ENCODE measurements around the gene HHATL.

Gene HHATL

DNA sequence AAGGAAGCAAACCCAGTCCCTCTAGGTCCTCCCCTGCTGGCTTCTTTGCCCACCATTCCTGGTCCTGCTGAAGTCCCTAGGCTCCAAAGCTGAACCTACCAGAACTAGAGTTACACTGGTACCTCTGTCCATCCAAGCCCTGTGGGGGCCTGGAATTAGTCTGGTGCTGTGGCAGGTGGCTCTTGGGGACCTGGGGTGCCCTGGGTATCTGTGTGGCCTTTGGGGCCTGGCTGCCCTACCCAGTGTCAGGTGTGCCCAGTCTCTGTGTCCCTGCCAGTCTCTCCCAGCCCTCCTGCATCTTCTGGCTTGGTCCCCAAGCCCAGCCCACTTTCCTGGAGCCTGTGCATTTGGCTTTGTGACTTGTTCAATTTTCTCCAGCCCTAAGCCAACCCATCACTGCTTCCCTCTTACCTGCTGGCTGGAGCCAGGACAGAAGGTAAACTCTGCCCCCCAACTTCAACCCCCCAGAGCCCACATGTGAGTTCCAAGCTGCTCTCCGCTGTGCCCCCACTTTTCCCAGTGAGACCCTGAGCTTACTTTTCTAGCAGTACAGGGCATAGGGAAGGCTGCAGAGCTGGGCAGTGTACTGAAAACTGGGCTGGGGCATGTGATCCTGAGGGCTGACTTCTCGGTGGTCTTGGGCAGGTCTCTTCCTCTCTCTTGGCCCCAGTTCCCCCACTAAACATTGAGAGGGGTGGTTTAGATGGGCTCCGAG, 28.3 kb upstream of the HHATL start:
- Histone ChIP-seq H3K9me3 (ENCODE audit: control insufficient read depth, insufficient read depth, low read depth, low read length) (no peaks in the 10 kb centered on the region), H3K36me3 (ENCODE audit: control insufficient read depth in 2 of 2, insufficient read depth in 1 of 2, low read length in 2 of 2) (no peaks in the 10 kb centered on the region), H3K4me3 (ENCODE audit: low read depth, low read length) (no peak overlapping the region), H3K27ac (ENCODE audit: extremely low read depth, low read depth, low read length) (no peak overlapping the region), H3K4me1 (ENCODE audit: control insufficient read depth, insufficient read depth, low read length) (no peaks in the 10 kb centered on the region)
- TF ChIP-seq, protein P1, sequence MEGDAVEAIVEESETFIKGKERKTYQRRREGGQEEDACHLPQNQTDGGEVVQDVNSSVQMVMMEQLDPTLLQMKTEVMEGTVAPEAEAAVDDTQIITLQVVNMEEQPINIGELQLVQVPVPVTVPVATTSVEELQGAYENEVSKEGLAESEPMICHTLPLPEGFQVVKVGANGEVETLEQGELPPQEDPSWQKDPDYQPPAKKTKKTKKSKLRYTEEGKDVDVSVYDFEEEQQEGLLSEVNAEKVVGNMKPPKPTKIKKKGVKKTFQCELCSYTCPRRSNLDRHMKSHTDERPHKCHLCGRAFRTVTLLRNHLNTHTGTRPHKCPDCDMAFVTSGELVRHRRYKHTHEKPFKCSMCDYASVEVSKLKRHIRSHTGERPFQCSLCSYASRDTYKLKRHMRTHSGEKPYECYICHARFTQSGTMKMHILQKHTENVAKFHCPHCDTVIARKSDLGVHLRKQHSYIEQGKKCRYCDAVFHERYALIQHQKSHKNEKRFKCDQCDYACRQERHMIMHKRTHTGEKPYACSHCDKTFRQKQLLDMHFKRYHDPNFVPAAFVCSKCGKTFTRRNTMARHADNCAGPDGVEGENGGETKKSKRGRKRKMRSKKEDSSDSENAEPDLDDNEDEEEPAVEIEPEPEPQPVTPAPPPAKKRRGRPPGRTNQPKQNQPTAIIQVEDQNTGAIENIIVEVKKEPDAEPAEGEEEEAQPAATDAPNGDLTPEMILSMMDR (tag by site-specific recombination; IDR thresholded peaks at IDR 0.05) = no peak
- no peak for TF ChIP-seq REPIN1 (tag by site-specific recombination; IDR thresholded peaks at IDR 0.05; ENCODE audit: low read depth)
- TF ChIP-seq ZNF621 (tag by site-specific recombination; IDR thresholded peaks at IDR 0.05) = no peak
- no peak for TF ChIP-seq ZNF510 (tag by site-specific recombination; IDR thresholded peaks at IDR 0.05; ENCODE audit: insufficient replicate concordance)
- no peak for TF ChIP-seq ZFHX2 (tag by site-specific recombination; conservative IDR thresholded peaks at IDR 0.05)
- ChIA-PET POLR2A (no interaction called here), CTCF (no interaction called here)

DNA sequence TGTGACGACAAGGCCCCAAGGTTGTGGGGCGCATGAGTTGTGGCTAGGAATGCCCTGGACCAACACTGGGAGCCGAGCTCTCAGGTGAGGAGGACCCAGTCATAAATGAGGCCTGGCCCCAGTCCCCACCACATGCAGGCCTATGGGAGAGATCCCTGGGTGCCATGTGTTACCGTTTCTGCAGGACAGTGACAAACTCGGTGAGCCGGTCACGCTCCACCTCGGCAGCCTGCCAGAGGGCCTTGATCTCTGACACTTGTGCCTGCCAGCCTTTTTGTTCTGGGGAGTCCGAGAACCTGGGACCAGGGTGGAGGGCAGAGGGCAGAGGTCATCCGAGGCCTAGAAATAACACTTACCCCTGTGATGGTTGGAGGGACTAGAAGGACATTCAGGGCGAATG, 27.7 kb upstream of the HHATL start:
- ChIA-PET CTCF (no interaction called here), POLR2A (no interaction called here)
- no peaks in the 10 kb centered on the region for H3K36me3 ChIP-seq (ENCODE audit: control insufficient read depth in 2 of 2, insufficient read depth in 1 of 2, low read length in 2 of 2)
- TF ChIP-seq ZNF404 (tag by site-specific recombination; IDR thresholded peaks at IDR 0.05) (no peak), ZNF677 (tag by site-specific recombination; IDR thresholded peaks at IDR 0.05) (no peak), ZNF621 (tag by site-specific recombination; IDR thresholded peaks at IDR 0.05) (no peak)
- TF ChIP-seq, protein P2, sequence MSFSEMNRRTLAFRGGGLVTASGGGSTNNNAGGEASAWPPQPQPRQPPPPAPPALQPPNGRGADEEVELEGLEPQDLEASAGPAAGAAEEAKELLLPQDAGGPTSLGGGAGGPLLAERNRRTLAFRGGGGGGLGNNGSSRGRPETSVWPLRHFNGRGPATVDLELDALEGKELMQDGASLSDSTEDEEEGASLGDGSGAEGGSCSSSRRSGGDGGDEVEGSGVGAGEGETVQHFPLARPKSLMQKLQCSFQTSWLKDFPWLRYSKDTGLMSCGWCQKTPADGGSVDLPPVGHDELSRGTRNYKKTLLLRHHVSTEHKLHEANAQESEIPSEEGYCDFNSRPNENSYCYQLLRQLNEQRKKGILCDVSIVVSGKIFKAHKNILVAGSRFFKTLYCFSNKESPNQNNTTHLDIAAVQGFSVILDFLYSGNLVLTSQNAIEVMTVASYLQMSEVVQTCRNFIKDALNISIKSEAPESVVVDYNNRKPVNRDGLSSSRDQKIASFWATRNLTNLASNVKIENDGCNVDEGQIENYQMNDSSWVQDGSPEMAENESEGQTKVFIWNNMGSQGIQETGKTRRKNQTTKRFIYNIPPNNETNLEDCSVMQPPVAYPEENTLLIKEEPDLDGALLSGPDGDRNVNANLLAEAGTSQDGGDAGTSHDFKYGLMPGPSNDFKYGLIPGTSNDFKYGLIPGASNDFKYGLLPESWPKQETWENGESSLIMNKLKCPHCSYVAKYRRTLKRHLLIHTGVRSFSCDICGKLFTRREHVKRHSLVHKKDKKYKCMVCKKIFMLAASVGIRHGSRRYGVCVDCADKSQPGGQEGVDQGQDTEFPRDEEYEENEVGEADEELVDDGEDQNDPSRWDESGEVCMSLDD (tag by site-specific recombination; IDR thresholded peaks at IDR 0.05) = no peak
- TF ChIP-seq, protein P3, sequence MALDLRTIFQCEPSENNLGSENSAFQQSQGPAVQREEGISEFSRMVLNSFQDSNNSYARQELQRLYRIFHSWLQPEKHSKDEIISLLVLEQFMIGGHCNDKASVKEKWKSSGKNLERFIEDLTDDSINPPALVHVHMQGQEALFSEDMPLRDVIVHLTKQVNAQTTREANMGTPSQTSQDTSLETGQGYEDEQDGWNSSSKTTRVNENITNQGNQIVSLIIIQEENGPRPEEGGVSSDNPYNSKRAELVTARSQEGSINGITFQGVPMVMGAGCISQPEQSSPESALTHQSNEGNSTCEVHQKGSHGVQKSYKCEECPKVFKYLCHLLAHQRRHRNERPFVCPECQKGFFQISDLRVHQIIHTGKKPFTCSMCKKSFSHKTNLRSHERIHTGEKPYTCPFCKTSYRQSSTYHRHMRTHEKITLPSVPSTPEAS (tag by site-specific recombination; IDR thresholded peaks at IDR 0.05) = no peak
- TF ChIP-seq, protein P4, sequence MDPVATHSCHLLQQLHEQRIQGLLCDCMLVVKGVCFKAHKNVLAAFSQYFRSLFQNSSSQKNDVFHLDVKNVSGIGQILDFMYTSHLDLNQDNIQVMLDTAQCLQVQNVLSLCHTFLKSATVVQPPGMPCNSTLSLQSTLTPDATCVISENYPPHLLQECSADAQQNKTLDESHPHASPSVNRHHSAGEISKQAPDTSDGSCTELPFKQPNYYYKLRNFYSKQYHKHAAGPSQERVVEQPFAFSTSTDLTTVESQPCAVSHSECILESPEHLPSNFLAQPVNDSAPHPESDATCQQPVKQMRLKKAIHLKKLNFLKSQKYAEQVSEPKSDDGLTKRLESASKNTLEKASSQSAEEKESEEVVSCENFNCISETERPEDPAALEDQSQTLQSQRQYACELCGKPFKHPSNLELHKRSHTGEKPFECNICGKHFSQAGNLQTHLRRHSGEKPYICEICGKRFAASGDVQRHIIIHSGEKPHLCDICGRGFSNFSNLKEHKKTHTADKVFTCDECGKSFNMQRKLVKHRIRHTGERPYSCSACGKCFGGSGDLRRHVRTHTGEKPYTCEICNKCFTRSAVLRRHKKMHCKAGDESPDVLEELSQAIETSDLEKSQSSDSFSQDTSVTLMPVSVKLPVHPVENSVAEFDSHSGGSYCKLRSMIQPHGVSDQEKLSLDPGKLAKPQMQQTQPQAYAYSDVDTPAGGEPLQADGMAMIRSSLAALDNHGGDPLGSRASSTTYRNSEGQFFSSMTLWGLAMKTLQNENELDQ (tag by site-specific recombination; IDR thresholded peaks at IDR 0.05; ENCODE audit: low read depth) = no peak
- TF ChIP-seq, protein P5, sequence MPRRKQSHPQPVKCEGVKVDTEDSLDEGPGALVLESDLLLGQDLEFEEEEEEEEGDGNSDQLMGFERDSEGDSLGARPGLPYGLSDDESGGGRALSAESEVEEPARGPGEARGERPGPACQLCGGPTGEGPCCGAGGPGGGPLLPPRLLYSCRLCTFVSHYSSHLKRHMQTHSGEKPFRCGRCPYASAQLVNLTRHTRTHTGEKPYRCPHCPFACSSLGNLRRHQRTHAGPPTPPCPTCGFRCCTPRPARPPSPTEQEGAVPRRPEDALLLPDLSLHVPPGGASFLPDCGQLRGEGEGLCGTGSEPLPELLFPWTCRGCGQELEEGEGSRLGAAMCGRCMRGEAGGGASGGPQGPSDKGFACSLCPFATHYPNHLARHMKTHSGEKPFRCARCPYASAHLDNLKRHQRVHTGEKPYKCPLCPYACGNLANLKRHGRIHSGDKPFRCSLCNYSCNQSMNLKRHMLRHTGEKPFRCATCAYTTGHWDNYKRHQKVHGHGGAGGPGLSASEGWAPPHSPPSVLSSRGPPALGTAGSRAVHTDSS (tag by site-specific recombination; IDR thresholded peaks at IDR 0.05) = no peak
- no peaks in the 10 kb centered on the region for H3K9me3 ChIP-seq (ENCODE audit: control insufficient read depth, insufficient read depth, low read depth, low read length)
- H3K4me1 ChIP-seq (ENCODE audit: control insufficient read depth, insufficient read depth, low read length) = no peaks in the 10 kb centered on the region
- H3K27ac ChIP-seq (ENCODE audit: extremely low read depth, low read depth, low read length) = no peak overlapping the region
- H3K4me3 ChIP-seq (ENCODE audit: low read depth, low read length) = no peak overlapping the region
